ENCODE results near the gene PRKAG2. TPM values are rescaled to one million over a fixed set of nuclear protein-coding genes. Genes with fewer than 3 reads are reported as not detected.

The PRKAG2 gene
- polyA plus RNA-seq, 1 of the 3 experiments (the other 2 are of a cell fraction) = 51.6 TPM

- no peaks in the 10 kb centered on the region for H3F3A ChIP-seq (replicated peaks; ENCODE audit: insufficient read depth)
- no peaks in the 10 kb centered on the region for H3K79me2 ChIP-seq (ENCODE audit: insufficient read depth)
- no peaks in the 10 kb centered on the region for H3K9me2 ChIP-seq
- TF ChIP-seq TEAD4 (IDR thresholded peaks at IDR 0.05; ENCODE audit: borderline replicate concordance, insufficient read depth) (no peak), USF1 (IDR thresholded peaks at IDR 0.05; ENCODE audit: borderline replicate concordance, low read depth) (no peak), FOSL2 (IDR thresholded peaks at IDR 0.05; ENCODE audit: borderline replicate concordance, low read depth) (no peak), GABPA (IDR thresholded peaks at IDR 0.05; ENCODE audit: low read depth) (no peak)
- no peaks in the 10 kb centered on the region for H3K9me3 ChIP-seq
- no peaks in the 10 kb centered on the region for H3K36me3 ChIP-seq (replicated peaks in 1 of 2; ENCODE audit: control insufficient read depth in 1 of 2, insufficient read depth in 2 of 2, low read length in 1 of 2)
- ChIA-PET POLR2A (no interaction called here), CTCF (interaction anchor here (0.5 to 0.6 kb wide), 2 partner anchors 10 to 534 kb away, joined by 3 to 5 read pairs; no protein-coding TSS in a partner anchor)
- no peak for DNase-seq
- no peak overlapping the region for H3K27ac ChIP-seq (ENCODE audit: low read depth in 2 of 2, low read length in 1 of 2)
- no peak overlapping the region for H3K4me2 ChIP-seq
- peaks cover 24% of the 10 kb centered on the region for H3K27me3 ChIP-seq (ENCODE audit: insufficient read depth)
- no peak overlapping the region for H3K4me3 ChIP-seq (ENCODE audit: low read depth in 2 of 2, low read length in 1 of 2)
- H3K4me1 ChIP-seq (ENCODE audit: control insufficient read depth in 1 of 2, insufficient read depth in 2 of 2, low read depth in 1 of 2, low read length in 1 of 2) = no peaks in the 10 kb centered on the region
- no peaks in the 10 kb centered on the region for H4K20me1 ChIP-seq (ENCODE audit: insufficient read depth)
- H3K9ac ChIP-seq = no peak overlapping the region
- WGBS (ENCODE audit: low lambda C conversion rate) = 68% methylated on average over 15 of the region's 17 CpGs
- H2AFZ ChIP-seq (ENCODE audit: low read depth) = no peak overlapping the region
These were observed 38.0 kb downstream of the PRKAG2 start for GRCh38 chr7:151838861-151839381.

- Histone ChIP-seq H3K9ac (no peak overlapping the region), H4K20me1 (ENCODE audit: insufficient read depth) (no peaks in the 10 kb centered on the region), H3K36me3 (replicated peaks in 1 of 2; ENCODE audit: control insufficient read depth in 1 of 2, insufficient read depth in 2 of 2, low read length in 1 of 2) (no peaks in the 10 kb centered on the region), H2AFZ (ENCODE audit: low read depth) (no peak overlapping the region), H3K4me1 (ENCODE audit: control insufficient read depth in 1 of 2, insufficient read depth in 2 of 2, low read depth in 1 of 2, low read length in 1 of 2) (no peaks in the 10 kb centered on the region), H3K27me3 (ENCODE audit: insufficient read depth) (peaks cover 33% of the 10 kb centered on the region), H3K4me3 (ENCODE audit: low read depth in 2 of 2, low read length in 1 of 2) (no peak overlapping the region), H3K9me3 (no peaks in the 10 kb centered on the region), H3K79me2 (ENCODE audit: insufficient read depth) (no peaks in the 10 kb centered on the region), H3K9me2 (no peaks in the 10 kb centered on the region), H3K27ac (ENCODE audit: low read depth in 2 of 2, low read length in 1 of 2) (no peak overlapping the region), H3F3A (replicated peaks; ENCODE audit: insufficient read depth) (no peaks in the 10 kb centered on the region), H3K4me2 (no peak overlapping the region)
- no peak for DNase-seq
- TF ChIP-seq EP300 (IDR thresholded peaks at IDR 0.05; ENCODE audit: borderline replicate concordance in 1 of 2, low read depth in 1 of 2, low read length in 1 of 2) (no peak), EZH2phosphoT487 (IDR thresholded peaks at IDR 0.05; ENCODE audit: borderline replicate concordance, low read depth) (no peak), GABPA (IDR thresholded peaks at IDR 0.05; ENCODE audit: low read depth) (no peak), USF1 (IDR thresholded peaks at IDR 0.05; ENCODE audit: borderline replicate concordance, low read depth) (no peak), TEAD4 (IDR thresholded peaks at IDR 0.05; ENCODE audit: borderline replicate concordance, insufficient read depth) (no peak), MAX (IDR thresholded peaks at IDR 0.05; ENCODE audit: low read depth) (no peak), CTCF (IDR thresholded peaks at IDR 0.05) (no peak), POLR2AphosphoS5 (IDR thresholded peaks at IDR 0.05; ENCODE audit: low read depth, low read length) (no peak), MEF2A (IDR thresholded peaks at IDR 0.05; ENCODE audit: borderline replicate concordance, low read depth) (no peak), RAD21 (IDR thresholded peaks at IDR 0.05; ENCODE audit: low read length) (no peak), SIN3A (IDR thresholded peaks at IDR 0.05; ENCODE audit: borderline replicate concordance, low read depth, low read length) (no peak), NRF1 (IDR thresholded peaks at IDR 0.05; ENCODE audit: low read depth, low read length) (no peak), USF2 (IDR thresholded peaks at IDR 0.05; ENCODE audit: borderline replicate concordance, low read depth, low read length) (no peak)
- 54% methylated on average over 6 of the region's 7 CpGs for WGBS (ENCODE audit: low lambda C conversion rate)
- ChIA-PET POLR2A (no interaction called here), CTCF (no interaction called here)
These were observed 38.8 kb downstream of the PRKAG2 start for GRCh38 chr7:151838072-151838471.
